Stimulated activated naive CD8-positive, alpha-beta T cell treated with anti-CD3 and anti-CD28 coated beads, Interleukin-15, Interleukin-2, amounts not matched to agents 100 ng/mL and 50 ng/mL, for 24 hours (primary cell): ENCODE results near the gene EHD1.

Experiments used
- H3K27ac Mint-ChIP-seq: one replicate; pipeline ENCODE4 v1.8.0; 2021; ENCODE audit warnings: mild to moderate bottlenecking, mixed read lengths
- H3K27me3 Mint-ChIP-seq: one replicate; pipeline ENCODE4 v1.8.0; 2021; ENCODE audit warnings: mixed read lengths
- H3K36me3 Mint-ChIP-seq: one replicate; pipeline ENCODE4 v1.8.0; 2021; ENCODE audit warnings: low read depth, mixed read lengths
- H3K4me1 Mint-ChIP-seq: one replicate; pipeline ENCODE4 v1.8.0; 2021; ENCODE audit warnings: low read depth, mixed read lengths
- H3K4me3 Mint-ChIP-seq: one replicate; pipeline ENCODE4 v1.8.0; 2021; ENCODE audit warnings: mild to moderate bottlenecking, mixed read lengths
- H3K9me3 Mint-ChIP-seq: one replicate; pipeline ENCODE4 v1.8.0; 2021; ENCODE audit warnings: mixed read lengths

The EHD1 gene

GRCh38 chr11:64875369-64876228, 2.8 kb downstream of the EHD1 start:
- peak overlapping the region; percentile 90 for H3K27ac Mint-ChIP-seq
- H3K4me3 Mint-ChIP-seq, result peak overlapping the region; percentile 97
- no peaks in the 10 kb centered on the region for H3K9me3 Mint-ChIP-seq
- peaks cover 58% of the 10 kb centered on the region for H3K36me3 Mint-ChIP-seq
- H3K4me1 Mint-ChIP-seq, result peaks cover 86% of the 10 kb centered on the region
- no peaks in the 10 kb centered on the region for H3K27me3 Mint-ChIP-seq

DNA sequence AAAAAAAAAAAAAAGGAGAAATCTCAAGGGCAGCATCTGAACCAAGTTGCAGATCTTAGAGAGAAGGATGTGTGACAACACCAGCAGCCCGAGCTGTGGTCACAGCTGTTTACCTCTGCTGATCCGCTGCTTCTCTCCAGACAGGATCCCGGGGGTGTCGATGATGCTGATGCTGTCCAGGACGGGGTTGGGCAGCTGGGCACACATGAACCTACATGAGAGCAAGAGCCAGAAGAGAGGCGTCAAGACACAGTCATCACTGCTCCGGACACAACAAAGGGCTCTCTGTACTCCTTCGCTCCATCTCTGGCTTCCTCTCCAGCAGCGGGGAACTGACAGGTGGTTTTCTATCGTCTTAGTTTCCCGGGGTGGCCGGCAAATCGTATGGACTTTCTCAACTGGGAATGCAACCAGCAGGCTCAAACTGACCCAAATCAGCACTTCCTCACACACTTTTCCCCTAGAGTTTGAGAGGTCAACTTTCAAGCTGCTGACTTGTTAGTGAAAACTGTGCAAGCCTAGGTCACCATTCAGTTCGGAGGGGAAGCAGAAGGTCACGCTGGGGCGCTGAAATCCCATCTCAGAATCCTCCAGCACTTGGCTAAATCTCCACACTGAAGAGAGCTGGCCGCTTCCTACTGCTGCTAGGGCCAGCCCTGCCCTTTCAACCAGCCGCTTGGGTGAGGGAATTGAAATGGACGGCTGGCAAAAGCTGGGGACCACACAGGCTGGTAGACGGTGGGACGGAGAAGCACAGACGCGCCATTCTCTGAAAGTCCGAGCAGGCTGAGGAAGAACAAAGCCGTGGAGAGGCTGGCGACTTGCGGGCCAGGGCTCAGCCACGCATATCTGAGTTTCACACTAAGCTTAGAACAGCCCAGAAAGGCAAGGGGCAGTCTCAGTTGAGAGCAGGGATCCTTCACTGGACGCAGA, 3.8 kb downstream of the EHD1 start:
- Mint-ChIP-seq H3K9me3 (no peaks in the 10 kb centered on the region), H3K27me3 (no peaks in the 10 kb centered on the region), H3K27ac (peak overlapping the region; percentile 76), H3K4me1 (peaks cover 86% of the 10 kb centered on the region), H3K4me3 (peak overlapping the region; percentile 97), H3K36me3 (peaks cover 62% of the 10 kb centered on the region)

- peaks cover 72% of the 10 kb centered on the region for H3K36me3 Mint-ChIP-seq
- H3K4me1 Mint-ChIP-seq, result peaks cover 95% of the 10 kb centered on the region
- H3K27ac Mint-ChIP-seq, result peak overlapping the region; percentile 76
- H3K9me3 Mint-ChIP-seq, result no peaks in the 10 kb centered on the region
- no peaks in the 10 kb centered on the region for H3K27me3 Mint-ChIP-seq
- peak overlapping the region; percentile 47 for H3K4me3 Mint-ChIP-seq
Measured at GRCh38 chr11:64872790-64873488, 5.5 kb downstream of the EHD1 start.

- H3K4me3 Mint-ChIP-seq, result peak overlapping the region; percentile 66
- H3K27ac Mint-ChIP-seq, result peak overlapping the region; percentile 83
- no peaks in the 10 kb centered on the region for H3K27me3 Mint-ChIP-seq
- peaks cover 67% of the 10 kb centered on the region for H3K36me3 Mint-ChIP-seq
- no peaks in the 10 kb centered on the region for H3K9me3 Mint-ChIP-seq
- peaks cover 95% of the 10 kb centered on the region for H3K4me1 Mint-ChIP-seq
Measured at GRCh38 chr11:64871492-64871891, 6.9 kb downstream of the EHD1 start.

GRCh38 chr11:64870893-64871466, 7.4 kb downstream of the EHD1 start:
- H3K36me3 Mint-ChIP-seq, result peaks cover 68% of the 10 kb centered on the region
- H3K27ac Mint-ChIP-seq, result peak overlapping the region; percentile 83
- H3K4me1 Mint-ChIP-seq, result peaks cover 95% of the 10 kb centered on the region
- peaks cover 2% of the 10 kb centered on the region for H3K9me3 Mint-ChIP-seq
- no peaks in the 10 kb centered on the region for H3K27me3 Mint-ChIP-seq
- H3K4me3 Mint-ChIP-seq, result peak overlapping the region; percentile 66

DNA sequence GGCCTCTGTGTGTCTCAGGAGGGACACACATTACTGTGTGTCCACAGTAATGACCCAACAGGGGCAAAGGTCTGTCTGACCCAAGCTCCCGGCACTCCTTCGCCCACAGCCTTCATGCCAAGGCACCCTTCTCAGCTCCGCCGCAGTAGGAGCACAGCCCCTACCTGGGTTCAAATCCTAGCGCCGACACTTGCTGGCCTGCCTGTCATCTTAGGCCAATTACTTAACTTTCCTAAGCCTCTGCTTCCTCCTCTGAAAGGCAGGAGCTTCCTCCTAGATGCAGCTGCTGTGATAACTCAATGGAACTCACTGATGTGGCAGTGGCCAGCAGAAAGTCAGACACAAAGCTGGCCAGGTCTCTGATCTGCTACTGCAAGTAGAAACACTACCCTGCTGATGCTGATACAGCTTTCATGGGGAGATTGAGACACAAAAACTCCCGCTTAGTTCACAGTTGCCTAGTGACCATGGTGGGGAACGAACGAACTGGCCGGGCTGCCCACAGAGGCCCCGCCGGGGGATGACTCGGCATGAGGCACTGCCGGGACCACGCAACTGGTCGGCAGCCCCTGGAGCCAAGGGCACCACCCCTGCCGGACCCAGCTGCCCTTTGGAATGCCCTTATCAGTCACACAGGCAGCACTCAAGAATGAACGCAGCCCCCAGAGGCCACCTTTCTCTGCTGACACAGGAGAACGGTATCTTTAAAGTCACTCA, 8.1 kb downstream of the EHD1 start:
- no peaks in the 10 kb centered on the region for H3K27me3 Mint-ChIP-seq
- peaks cover 5% of the 10 kb centered on the region for H3K9me3 Mint-ChIP-seq
- H3K27ac Mint-ChIP-seq, result peak overlapping the region; percentile 85
- H3K4me3 Mint-ChIP-seq, result peak overlapping the region; percentile 66
- H3K36me3 Mint-ChIP-seq, result peaks cover 65% of the 10 kb centered on the region
- H3K4me1 Mint-ChIP-seq, result peaks cover 95% of the 10 kb centered on the region

GRCh38 chr11:64869571-64870175, 8.7 kb downstream of the EHD1 start:
- Mint-ChIP-seq H3K27ac (peak overlapping the region; percentile 85), H3K9me3 (peaks cover 5% of the 10 kb centered on the region), H3K4me1 (peaks cover 95% of the 10 kb centered on the region), H3K4me3 (peak overlapping the region; percentile 66), H3K36me3 (peaks cover 59% of the 10 kb centered on the region), H3K27me3 (no peaks in the 10 kb centered on the region)

DNA sequence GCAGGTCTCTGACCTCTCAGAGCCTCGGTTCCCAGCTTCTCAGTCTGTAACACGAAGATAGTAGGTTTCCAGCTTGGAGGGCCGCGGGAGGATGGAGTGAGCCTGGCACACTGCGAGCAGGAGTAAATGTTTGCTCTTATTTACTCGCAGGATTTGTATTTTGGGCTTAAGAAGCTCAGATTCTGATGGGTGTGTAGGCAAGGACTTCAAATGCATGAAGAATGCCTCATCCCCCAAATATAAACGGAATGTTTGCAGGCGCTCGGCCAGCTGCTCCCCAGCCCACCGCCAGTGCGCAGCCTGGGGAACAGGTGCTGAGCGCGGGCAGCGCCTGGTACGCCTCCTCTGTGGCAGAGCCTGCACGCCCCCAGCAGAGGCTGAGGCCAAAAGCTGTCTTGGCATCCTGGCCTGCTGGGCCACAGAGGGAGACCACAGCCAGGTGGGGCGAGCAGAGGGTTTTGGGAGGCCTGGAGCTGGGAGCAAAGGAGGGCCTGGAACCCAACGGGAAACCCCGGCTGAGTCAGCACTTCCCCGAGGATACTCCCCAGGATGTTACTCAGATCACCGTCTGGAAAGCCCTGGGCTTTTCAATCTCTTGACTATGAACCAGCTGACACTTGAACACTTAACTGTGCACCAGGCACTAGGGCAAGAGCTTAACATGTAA, 9.4 kb downstream of the EHD1 start:
- H3K4me1 Mint-ChIP-seq, result peaks cover 95% of the 10 kb centered on the region
- H3K4me3 Mint-ChIP-seq, result peak overlapping the region; percentile 66
- peak overlapping the region; percentile 85 for H3K27ac Mint-ChIP-seq
- H3K9me3 Mint-ChIP-seq, result peaks cover 5% of the 10 kb centered on the region
- H3K27me3 Mint-ChIP-seq, result no peaks in the 10 kb centered on the region
- H3K36me3 Mint-ChIP-seq, result peaks cover 53% of the 10 kb centered on the region

DNA sequence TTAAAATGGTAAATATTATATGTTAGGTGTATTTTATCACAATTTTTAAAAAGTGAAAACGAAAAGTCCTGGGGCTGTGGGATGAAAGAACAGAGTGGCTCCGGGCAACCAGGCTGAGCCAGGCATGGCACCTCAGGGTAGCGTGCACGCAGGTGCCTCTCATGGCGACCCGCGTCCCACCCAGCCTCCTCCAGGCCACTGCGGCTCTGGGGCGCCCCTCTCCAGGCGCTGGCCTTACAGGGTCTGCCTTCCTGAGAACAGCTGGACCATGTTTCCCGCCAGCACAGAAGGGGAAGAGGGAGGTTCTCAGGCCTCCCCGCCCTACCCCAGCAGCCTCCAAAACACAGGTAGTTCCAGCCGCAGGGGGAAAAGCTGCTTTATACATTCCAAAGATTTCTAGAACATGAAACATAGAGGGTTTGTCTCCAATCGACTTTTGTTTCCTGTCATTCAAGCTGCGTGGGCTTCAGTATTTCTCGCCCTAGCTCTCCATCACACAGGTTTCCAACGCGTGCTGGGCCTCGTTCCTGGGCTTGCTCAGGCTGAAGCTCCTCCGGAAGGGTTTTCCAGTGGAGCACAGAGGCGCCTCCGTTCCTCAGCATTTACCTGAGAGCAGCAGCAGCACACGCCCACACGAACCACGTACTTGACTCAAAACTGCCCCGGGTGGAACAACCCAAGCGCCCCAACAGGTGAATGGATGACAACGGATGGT, 10.5 kb downstream of the EHD1 start:
- Mint-ChIP-seq H3K36me3 (peaks cover 45% of the 10 kb centered on the region), H3K9me3 (peaks cover 5% of the 10 kb centered on the region), H3K4me3 (peak overlapping the region; percentile 56), H3K27me3 (no peaks in the 10 kb centered on the region), H3K4me1 (peaks cover 95% of the 10 kb centered on the region), H3K27ac (peak overlapping the region; percentile 85)

- Mint-ChIP-seq H3K4me3 (peak overlapping the region; percentile 67), H3K36me3 (peaks cover 31% of the 10 kb centered on the region), H3K9me3 (peaks cover 5% of the 10 kb centered on the region)
Measured at GRCh38 chr11:64866173-64866491, 12.3 kb downstream of the EHD1 start.

GRCh38 chr11:64865286-64866172, 12.9 kb downstream of the EHD1 start:
- Mint-ChIP-seq H3K9me3 (peaks cover 5% of the 10 kb centered on the region), H3K4me1 (peaks cover 95% of the 10 kb centered on the region), H3K27me3 (no peaks in the 10 kb centered on the region), H3K4me3 (peak overlapping the region; percentile 67), H3K27ac (peak overlapping the region; percentile 92), H3K36me3 (peaks cover 30% of the 10 kb centered on the region)

More at GRCh38 chr11:64866173-64866491, 12.3 kb downstream of the EHD1 start:
- Mint-ChIP-seq H3K27ac (peak overlapping the region; percentile 92), H3K27me3 (no peaks in the 10 kb centered on the region), H3K4me1 (peaks cover 95% of the 10 kb centered on the region)
